ENCODE measurements around the gene NDUFS6. TPM values are rescaled to one million over a fixed set of nuclear protein-coding genes. Genes with fewer than 3 reads are reported as not detected.

The NDUFS6 gene
- total RNA-seq, 1 experiment from 2014 or later = 59.7 TPM

DNA sequence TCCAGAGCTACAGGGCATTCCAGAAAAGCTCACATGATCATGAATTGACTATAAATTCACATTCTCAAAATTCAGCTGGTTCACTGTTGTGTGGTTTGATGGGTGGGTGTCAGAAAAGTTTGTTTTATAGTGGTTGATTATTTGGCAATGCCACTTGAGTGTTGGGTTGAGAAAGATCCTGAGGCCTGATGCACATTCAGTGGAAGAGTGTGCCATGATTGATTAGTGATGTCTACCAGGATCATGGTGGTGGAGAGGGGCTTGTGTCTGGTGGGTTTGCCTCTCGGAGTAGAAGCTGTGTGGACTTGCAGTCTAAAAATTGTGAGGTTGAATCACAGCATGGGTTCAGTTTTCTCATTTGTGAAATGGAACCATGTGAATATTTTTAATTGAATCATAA, 2.0 kb downstream of the NDUFS6 start:
- no TSS peak for BruUV-seq (replicated peaks)
- Mint-ChIP-seq H3K9me3 (ENCODE audit: unreplicated experiment) (no peaks in the 10 kb centered on the region), H3K4me3 (ENCODE audit: unreplicated experiment) (peak overlapping the region; percentile 96), H3K27me3 (ENCODE audit: insufficient read depth, unreplicated experiment) (no peaks in the 10 kb centered on the region), H3K27ac (ENCODE audit: unreplicated experiment) (peak overlapping the region; percentile 93), H3K4me1 (ENCODE audit: low read depth, unreplicated experiment) (peaks cover 12% of the 10 kb centered on the region), H3K36me3 (ENCODE audit: insufficient read depth, unreplicated experiment) (peaks cover 85% of the 10 kb centered on the region)
- ChIA-PET POLR2A (no interaction called here), CTCF (no interaction called here)
- TF ChIP-seq, protein P1, sequence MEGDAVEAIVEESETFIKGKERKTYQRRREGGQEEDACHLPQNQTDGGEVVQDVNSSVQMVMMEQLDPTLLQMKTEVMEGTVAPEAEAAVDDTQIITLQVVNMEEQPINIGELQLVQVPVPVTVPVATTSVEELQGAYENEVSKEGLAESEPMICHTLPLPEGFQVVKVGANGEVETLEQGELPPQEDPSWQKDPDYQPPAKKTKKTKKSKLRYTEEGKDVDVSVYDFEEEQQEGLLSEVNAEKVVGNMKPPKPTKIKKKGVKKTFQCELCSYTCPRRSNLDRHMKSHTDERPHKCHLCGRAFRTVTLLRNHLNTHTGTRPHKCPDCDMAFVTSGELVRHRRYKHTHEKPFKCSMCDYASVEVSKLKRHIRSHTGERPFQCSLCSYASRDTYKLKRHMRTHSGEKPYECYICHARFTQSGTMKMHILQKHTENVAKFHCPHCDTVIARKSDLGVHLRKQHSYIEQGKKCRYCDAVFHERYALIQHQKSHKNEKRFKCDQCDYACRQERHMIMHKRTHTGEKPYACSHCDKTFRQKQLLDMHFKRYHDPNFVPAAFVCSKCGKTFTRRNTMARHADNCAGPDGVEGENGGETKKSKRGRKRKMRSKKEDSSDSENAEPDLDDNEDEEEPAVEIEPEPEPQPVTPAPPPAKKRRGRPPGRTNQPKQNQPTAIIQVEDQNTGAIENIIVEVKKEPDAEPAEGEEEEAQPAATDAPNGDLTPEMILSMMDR (IDR thresholded peaks at IDR 0.05; ENCODE audit: insufficient read depth in 1 of 2, low read depth in 1 of 2, low read length in 1 of 2, severe bottlenecking in 1 of 2, unreplicated experiment in 1 of 2) = no peak
- no peak overlapping the region for H3K4me3 ChIP-seq (ENCODE audit: low read depth, low read length)
- H3K4me1 ChIP-seq = no peaks in the 10 kb centered on the region
- no peaks in the 10 kb centered on the region for H3K9me3 ChIP-seq
- peaks cover 4% of the 10 kb centered on the region for H3K36me3 ChIP-seq (ENCODE audit: control insufficient read depth, insufficient read depth, low read length)
- intact Hi-C loops (cut with micrococcal nuclease; ENCODE audit: unreplicated experiment) = no loop called here
- no peak for DNase-seq
- no peaks in the 10 kb centered on the region for H3K27me3 ChIP-seq (replicated peaks; ENCODE audit: control insufficient read depth, insufficient read depth, low read length)

- H3K27me3 ChIP-seq (replicated peaks; ENCODE audit: control insufficient read depth, insufficient read depth, low read length) = no peaks in the 10 kb centered on the region
- peaks cover 4% of the 10 kb centered on the region for H3K36me3 ChIP-seq (ENCODE audit: control insufficient read depth, insufficient read depth, low read length)
- no peaks in the 10 kb centered on the region for H3K27me3 Mint-ChIP-seq (ENCODE audit: insufficient read depth, unreplicated experiment)
- intact Hi-C loops (cut with micrococcal nuclease; ENCODE audit: unreplicated experiment) = no loop called here
- peaks cover 84% of the 10 kb centered on the region for H3K36me3 Mint-ChIP-seq (ENCODE audit: insufficient read depth, unreplicated experiment)
- H3K4me1 ChIP-seq = no peaks in the 10 kb centered on the region
- TF ChIP-seq, protein P1 (IDR thresholded peaks at IDR 0.05; ENCODE audit: insufficient read depth in 1 of 2, low read depth in 1 of 2, low read length in 1 of 2, severe bottlenecking in 1 of 2, unreplicated experiment in 1 of 2) = no peak
- peak in 1 of 2 experiments; percentile 21 for DNase-seq
- no TSS peak for BruUV-seq (replicated peaks)
- no peaks in the 10 kb centered on the region for H3K9me3 ChIP-seq
- peaks cover 12% of the 10 kb centered on the region for H3K4me1 Mint-ChIP-seq (ENCODE audit: low read depth, unreplicated experiment)
- no peaks in the 10 kb centered on the region for H3K9me3 Mint-ChIP-seq (ENCODE audit: unreplicated experiment)
- POLR2A ChIA-PET = no interaction called here
- H3K27ac Mint-ChIP-seq (ENCODE audit: unreplicated experiment) = no peak overlapping the region
- H3K4me3 ChIP-seq (ENCODE audit: low read depth, low read length) = no peak overlapping the region
- H3K4me3 Mint-ChIP-seq (ENCODE audit: unreplicated experiment) = no peak overlapping the region
- CTCF ChIA-PET = no interaction called here
Measured at GRCh38 chr5:1804001-1804690, 2.9 kb downstream of the NDUFS6 start.

GRCh38 chr5:1805326-1805725, 4.1 kb downstream of the NDUFS6 start:
- H3K36me3 ChIP-seq (ENCODE audit: control insufficient read depth, insufficient read depth, low read length) = peaks cover 5% of the 10 kb centered on the region
- CTCF ChIA-PET = no interaction called here

More at GRCh38 chr5:1805326-1805725, 4.1 kb downstream of the NDUFS6 start:
- no peak overlapping the region for H3K4me3 ChIP-seq (ENCODE audit: low read depth, low read length)
- H3K27me3 Mint-ChIP-seq (ENCODE audit: insufficient read depth, unreplicated experiment) = no peaks in the 10 kb centered on the region
- peaks cover 12% of the 10 kb centered on the region for H3K4me1 Mint-ChIP-seq (ENCODE audit: low read depth, unreplicated experiment)
- TF ChIP-seq, protein P1 (IDR thresholded peaks at IDR 0.05; ENCODE audit: insufficient read depth in 1 of 2, low read depth in 1 of 2, low read length in 1 of 2, severe bottlenecking in 1 of 2, unreplicated experiment in 1 of 2) = no peak
- intact Hi-C loops (cut with micrococcal nuclease; ENCODE audit: unreplicated experiment) = no loop called here
- DNase-seq = no peak
- no TSS peak for BruUV-seq (replicated peaks)
- H3K27me3 ChIP-seq (replicated peaks; ENCODE audit: control insufficient read depth, insufficient read depth, low read length) = no peaks in the 10 kb centered on the region
- no peaks in the 10 kb centered on the region for H3K9me3 ChIP-seq
- POLR2A ChIA-PET = no interaction called here
- no peaks in the 10 kb centered on the region for H3K9me3 Mint-ChIP-seq (ENCODE audit: unreplicated experiment)
- H3K4me3 Mint-ChIP-seq (ENCODE audit: unreplicated experiment) = no peak overlapping the region
- H3K27ac Mint-ChIP-seq (ENCODE audit: unreplicated experiment) = no peak overlapping the region
- no peaks in the 10 kb centered on the region for H3K4me1 ChIP-seq
- H3K36me3 Mint-ChIP-seq (ENCODE audit: insufficient read depth, unreplicated experiment) = peaks cover 77% of the 10 kb centered on the region

Measured in Caco-2 (cell line).